Central memory CD4-positive, alpha-beta T cell (primary cell): Measurements from ENCODE around the gene SHLD2.
"Not testable (repeated sequence)": the region's sequence is repeated elsewhere in the genome, so short reads cannot be mapped to it uniquely, and the experiment has no call there.

Experiments used
- DNase-seq: peaks from one replicate; pipeline ENCODE4 v3.0.0; 2022

Gene SHLD2

GRCh38 chr10:87216120-87216519 is 121.1 kb downstream of the SHLD2 start:
- not testable (repeated sequence) for DNase-seq

- not testable (repeated sequence) for DNase-seq
Observed at GRCh38 chr10:87219370-87219769, 124.4 kb downstream of the SHLD2 start.

- DNase-seq = not testable (repeated sequence)
Observed at GRCh38 chr10:87222789-87223188, 127.8 kb downstream of the SHLD2 start.

GRCh38 chr10:87225148-87225547 is 130.1 kb downstream of the SHLD2 start, which contains the start of gene NUTM2A:
TSS of gene NUTM2A (plus strand) at chr10:87225448. CDS start at chr10:87225831, 383 bp downstream.
- DNase-seq = not testable (repeated sequence)

- not testable (repeated sequence) for DNase-seq
Observed at GRCh38 chr10:87228247-87228646, 133.2 kb downstream of the SHLD2 start.

- DNase-seq = not testable (repeated sequence)
Observed at GRCh38 chr10:87229211-87229610, 134.2 kb downstream of the SHLD2 start.

GRCh38 chr10:87234854-87235253 is 139.8 kb downstream of the SHLD2 start:
- DNase-seq = not testable (repeated sequence)

- DNase-seq = not testable (repeated sequence)
Observed at GRCh38 chr10:87237244-87237643, 142.2 kb downstream of the SHLD2 start.

GRCh38 chr10:87239346-87239808 is 144.4 kb downstream of the SHLD2 start:
- not testable (repeated sequence) for DNase-seq
